ENCODE results near the gene FAM240A. TPM values are rescaled to one million over a fixed set of nuclear protein-coding genes. Genes with fewer than 3 reads are reported as not detected.

The FAM240A gene
- total RNA-seq, 1 donor from 2014 or later, result not detected

- H3K9me3 Mint-ChIP-seq (ENCODE audit: unreplicated experiment), result no peaks in the 10 kb centered on the region
- TF ChIP-seq CTCF (IDR thresholded peaks at IDR 0.05), result no peak
- H3K4me1 Mint-ChIP-seq (ENCODE audit: unreplicated experiment), result no peaks in the 10 kb centered on the region
- no peak for DNase-seq (ENCODE audit: extremely low spot score, unreplicated experiment)
- H3K27ac Mint-ChIP-seq (ENCODE audit: unreplicated experiment), result no peak overlapping the region
- H3K27me3 Mint-ChIP-seq (ENCODE audit: unreplicated experiment), result no peaks in the 10 kb centered on the region
- no peak overlapping the region for H3K4me3 Mint-ChIP-seq (ENCODE audit: unreplicated experiment)
- H3K36me3 Mint-ChIP-seq (ENCODE audit: unreplicated experiment), result no peaks in the 10 kb centered on the region
These were observed 60.0 kb downstream of the FAM240A start for GRCh38 chr3:46672349-46672695.

- Mint-ChIP-seq H3K27me3 (ENCODE audit: unreplicated experiment) (no peaks in the 10 kb centered on the region), H3K4me1 (ENCODE audit: unreplicated experiment) (no peaks in the 10 kb centered on the region), H3K36me3 (ENCODE audit: unreplicated experiment) (no peaks in the 10 kb centered on the region), H3K27ac (ENCODE audit: unreplicated experiment) (no peak overlapping the region), H3K9me3 (ENCODE audit: unreplicated experiment) (no peaks in the 10 kb centered on the region), H3K4me3 (ENCODE audit: unreplicated experiment) (no peak overlapping the region)
- TF ChIP-seq CTCF (IDR thresholded peaks at IDR 0.05), result no peak
- no peak for DNase-seq (ENCODE audit: extremely low spot score, unreplicated experiment)
These were observed 61.1 kb downstream of the FAM240A start for GRCh38 chr3:46673151-46674030.

GRCh38 chr3:46674031-46674845 lies 61.9 kb downstream of the FAM240A start:
- Mint-ChIP-seq H3K36me3 (ENCODE audit: unreplicated experiment) (no peaks in the 10 kb centered on the region), H3K9me3 (ENCODE audit: unreplicated experiment) (no peaks in the 10 kb centered on the region), H3K27me3 (ENCODE audit: unreplicated experiment) (no peaks in the 10 kb centered on the region), H3K27ac (ENCODE audit: unreplicated experiment) (no peak overlapping the region), H3K4me3 (ENCODE audit: unreplicated experiment) (no peak overlapping the region), H3K4me1 (ENCODE audit: unreplicated experiment) (no peaks in the 10 kb centered on the region)
- TF ChIP-seq CTCF (IDR thresholded peaks at IDR 0.05), result no peak
- no peak for DNase-seq (ENCODE audit: extremely low spot score, unreplicated experiment)

GRCh38 chr3:46675426-46675825 lies 63.1 kb downstream of the FAM240A start:
- Mint-ChIP-seq H3K4me1 (ENCODE audit: unreplicated experiment) (no peaks in the 10 kb centered on the region), H3K4me3 (ENCODE audit: unreplicated experiment) (no peak overlapping the region), H3K27ac (ENCODE audit: unreplicated experiment) (no peak overlapping the region), H3K36me3 (ENCODE audit: unreplicated experiment) (no peaks in the 10 kb centered on the region), H3K9me3 (ENCODE audit: unreplicated experiment) (no peaks in the 10 kb centered on the region), H3K27me3 (ENCODE audit: unreplicated experiment) (peaks cover 3% of the 10 kb centered on the region)
- no peak for DNase-seq (ENCODE audit: extremely low spot score, unreplicated experiment)
- no peak for TF ChIP-seq CTCF (IDR thresholded peaks at IDR 0.05)

Other genes with a start within 250 kb of the FAM240A start
- gene CCR5, start 241.6 kb upstream of the FAM240A start, total RNA-seq, result not detected in 2 replicates
- not detected in 2 replicates for gene CCRL2, start 205.3 kb upstream of the FAM240A start, total RNA-seq
- not detected in 2 replicates for gene LTF, start 147.6 kb upstream of the FAM240A start, total RNA-seq
- not detected in 2 replicates for gene RTP3, start 114.5 kb upstream of the FAM240A start, total RNA-seq
- gene LRRC2, start 46.2 kb upstream of the FAM240A start, total RNA-seq, result 1.2 and 1.5 TPM in 2 replicates
- gene ALS2CL, start 81.2 kb downstream of the FAM240A start, total RNA-seq, result 0.99 and 1.4 TPM in 2 replicates
- gene TMIE, start 88.9 kb downstream of the FAM240A start, total RNA-seq, result not detected in 2 replicates
- not detected in 2 replicates for gene PRSS50, start 105.3 kb downstream of the FAM240A start, total RNA-seq

Data from osteocyte (in vitro differentiated cells).